Measurements from ENCODE around the gene RETREG2.

The RETREG2 gene

GRCh38 chr2:219204425-219205164 lies 26.5 kb downstream of the RETREG2 start:
- in situ Hi-C loops (cut with HindIII; ENCODE audit: low sequenced_read_pairs), result no loop called here
- TF ChIP-seq CTCF (IDR thresholded peaks at IDR 0.05; ENCODE audit: low read depth, low read length, missing control alignments), result no peak
- DNase-seq (ENCODE audit: low read depth), result no peak
- no peak overlapping the region for H3K4me3 ChIP-seq (ENCODE audit: low read depth, low read length)

- in situ Hi-C loops (cut with HindIII; ENCODE audit: low sequenced_read_pairs), result no loop called here
- H3K4me3 ChIP-seq (ENCODE audit: low read depth, low read length), result no peak overlapping the region
- TF ChIP-seq CTCF (IDR thresholded peaks at IDR 0.05; ENCODE audit: low read depth, low read length, missing control alignments), result no peak
- DNase-seq (ENCODE audit: low read depth), result no peak
These were observed 27.1 kb downstream of the RETREG2 start for GRCh38 chr2:219205165-219205538.

- peak overlapping the region; percentile 64 for H3K4me3 ChIP-seq (ENCODE audit: low read depth, low read length)
- no peak for DNase-seq (ENCODE audit: low read depth)
- in situ Hi-C loops (cut with HindIII; ENCODE audit: low sequenced_read_pairs), result no loop called here
- no peak for TF ChIP-seq CTCF (IDR thresholded peaks at IDR 0.05; ENCODE audit: low read depth, low read length, missing control alignments)
These were observed 27.9 kb downstream of the RETREG2 start for GRCh38 chr2:219205981-219206327.

- peak within 1 kb of the TSS; percentile 64 for H3K4me3 ChIP-seq (ENCODE audit: low read depth, low read length)
- DNase-seq (ENCODE audit: low read depth), result peak; percentile 74
- TF ChIP-seq CTCF (IDR thresholded peaks at IDR 0.05; ENCODE audit: low read depth, low read length, missing control alignments), result no peak
- in situ Hi-C loops (cut with HindIII; ENCODE audit: low sequenced_read_pairs), result no loop called here
These were observed 28.5 kb downstream of the RETREG2 start, which contains the start of gene ZFAND2B for GRCh38 chr2:219206328-219207133. Gene ZFAND2B (plus strand): TSS chr2:219206782. CDS start chr2:219206988, 206 bp downstream.

GRCh38 chr2:219207134-219207883 lies 29.2 kb downstream of the RETREG2 start:
- TF ChIP-seq CTCF (IDR thresholded peaks at IDR 0.05; ENCODE audit: low read depth, low read length, missing control alignments), result no peak
- in situ Hi-C loops (cut with HindIII; ENCODE audit: low sequenced_read_pairs), result no loop called here
- H3K4me3 ChIP-seq (ENCODE audit: low read depth, low read length), result peak overlapping the region; percentile 64
- DNase-seq (ENCODE audit: low read depth), result no peak
